KOPT-K1 (cell line): ENCODE results near the gene PTGFRN.

Source experiments
- H3K27ac ChIP-seq: fragments of 200-600 bp; sonication (generic); 2 replicates; pipeline ENCODE4 v1.5.1; 2016; ENCODE audit warnings: antibody characterized with exemption, mild to moderate bottlenecking, low read depth, low read length; ENCODE audit not compliant: poor library complexity, severe bottlenecking
- H3K36me3 ChIP-seq: fragments of 200-600 bp; sonication (generic); 2 replicates; pipeline ENCODE4 v1.5.1; 2017; ENCODE audit warnings: antibody characterized with exemption, mild to moderate bottlenecking, low read length, moderate library complexity; ENCODE audit not compliant: insufficient read depth
- H3K9me3 ChIP-seq: fragments of 200-600 bp; sonication (generic); 2 replicates; pipeline ENCODE4 v1.5.1; 2017; ENCODE audit warnings: antibody characterized with exemption, low read length, mild to moderate bottlenecking; ENCODE audit not compliant: insufficient read depth, poor library complexity, severe bottlenecking

The PTGFRN gene

DNA sequence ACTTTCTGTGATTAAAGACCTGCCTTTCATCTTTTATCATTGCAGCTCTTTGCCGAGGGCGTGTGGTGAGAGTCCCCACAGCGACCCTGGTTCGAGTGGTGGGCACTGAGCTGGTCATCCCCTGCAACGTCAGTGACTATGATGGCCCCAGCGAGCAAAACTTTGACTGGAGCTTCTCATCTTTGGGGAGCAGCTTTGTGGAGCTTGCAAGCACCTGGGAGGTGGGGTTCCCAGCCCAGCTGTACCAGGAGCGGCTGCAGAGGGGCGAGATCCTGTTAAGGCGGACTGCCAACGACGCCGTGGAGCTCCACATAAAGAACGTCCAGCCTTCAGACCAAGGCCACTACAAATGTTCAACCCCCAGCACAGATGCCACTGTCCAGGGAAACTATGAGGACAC lies 32.0 kb downstream of the PTGFRN start:
- no peak overlapping the region for H3K27ac ChIP-seq
- no peaks in the 10 kb centered on the region for H3K9me3 ChIP-seq
- no peaks in the 10 kb centered on the region for H3K36me3 ChIP-seq

DNA sequence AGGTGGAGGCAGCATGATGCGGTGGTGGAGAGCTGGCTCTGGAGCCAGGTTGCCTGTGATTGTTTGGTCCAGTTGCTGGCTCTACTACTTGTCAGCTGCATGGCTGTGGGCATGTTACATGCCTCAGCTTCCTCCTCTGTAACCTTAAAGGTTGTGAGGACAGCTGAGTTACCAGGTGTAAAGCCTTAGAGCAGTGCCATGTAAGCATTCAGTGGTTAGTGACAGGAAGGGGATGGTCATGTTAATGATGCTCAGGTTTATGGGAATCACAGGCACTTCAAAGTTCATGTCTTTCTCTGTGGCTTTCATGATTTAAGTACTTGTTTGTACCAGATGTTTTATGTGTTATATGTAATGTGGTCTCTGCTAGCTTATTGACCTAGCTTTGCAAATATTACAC lies 32.6 kb downstream of the PTGFRN start:
- no peak overlapping the region for H3K27ac ChIP-seq

DNA sequence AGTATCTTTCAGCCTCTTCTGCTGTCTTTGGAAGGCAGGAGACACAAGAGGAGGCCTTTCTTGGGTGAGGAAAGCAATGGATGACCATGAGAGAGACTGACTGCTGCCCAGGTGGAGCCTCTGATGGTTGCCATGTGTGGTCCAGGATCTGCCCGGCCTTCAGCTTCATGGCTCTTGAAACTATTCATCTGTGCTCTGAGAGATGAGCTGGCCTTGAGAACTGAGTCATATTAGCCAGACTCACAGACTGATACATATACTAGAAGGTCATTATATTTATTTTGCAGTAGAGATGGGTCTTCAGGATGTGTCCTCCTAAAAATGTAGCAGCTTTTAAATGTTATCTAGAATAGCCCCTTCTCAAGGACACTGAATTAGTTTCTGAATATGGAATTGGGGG lies 33.7 kb downstream of the PTGFRN start:
- H3K36me3 ChIP-seq, result no peaks in the 10 kb centered on the region
- H3K27ac ChIP-seq, result no peak overlapping the region
- H3K9me3 ChIP-seq, result no peaks in the 10 kb centered on the region

More for the DNA sequence above, 32.6 kb downstream of the PTGFRN start:
- H3K36me3 ChIP-seq, result no peaks in the 10 kb centered on the region
- no peaks in the 10 kb centered on the region for H3K9me3 ChIP-seq

- Histone ChIP-seq H3K36me3 (no peaks in the 10 kb centered on the region), H3K27ac (no peak overlapping the region), H3K9me3 (no peaks in the 10 kb centered on the region)
Observed at GRCh38 chr1:116944613-116945012, 34.9 kb downstream of the PTGFRN start.

- no peaks in the 10 kb centered on the region for H3K36me3 ChIP-seq
Observed at GRCh38 chr1:116945421-116945820, 35.7 kb downstream of the PTGFRN start.

GRCh38 chr1:116945996-116946395 lies 36.3 kb downstream of the PTGFRN start:
- no peaks in the 10 kb centered on the region for H3K36me3 ChIP-seq
- H3K9me3 ChIP-seq, result no peaks in the 10 kb centered on the region
- no peak overlapping the region for H3K27ac ChIP-seq

More at GRCh38 chr1:116945421-116945820, 35.7 kb downstream of the PTGFRN start:
- H3K9me3 ChIP-seq, result no peaks in the 10 kb centered on the region
- no peak overlapping the region for H3K27ac ChIP-seq

DNA sequence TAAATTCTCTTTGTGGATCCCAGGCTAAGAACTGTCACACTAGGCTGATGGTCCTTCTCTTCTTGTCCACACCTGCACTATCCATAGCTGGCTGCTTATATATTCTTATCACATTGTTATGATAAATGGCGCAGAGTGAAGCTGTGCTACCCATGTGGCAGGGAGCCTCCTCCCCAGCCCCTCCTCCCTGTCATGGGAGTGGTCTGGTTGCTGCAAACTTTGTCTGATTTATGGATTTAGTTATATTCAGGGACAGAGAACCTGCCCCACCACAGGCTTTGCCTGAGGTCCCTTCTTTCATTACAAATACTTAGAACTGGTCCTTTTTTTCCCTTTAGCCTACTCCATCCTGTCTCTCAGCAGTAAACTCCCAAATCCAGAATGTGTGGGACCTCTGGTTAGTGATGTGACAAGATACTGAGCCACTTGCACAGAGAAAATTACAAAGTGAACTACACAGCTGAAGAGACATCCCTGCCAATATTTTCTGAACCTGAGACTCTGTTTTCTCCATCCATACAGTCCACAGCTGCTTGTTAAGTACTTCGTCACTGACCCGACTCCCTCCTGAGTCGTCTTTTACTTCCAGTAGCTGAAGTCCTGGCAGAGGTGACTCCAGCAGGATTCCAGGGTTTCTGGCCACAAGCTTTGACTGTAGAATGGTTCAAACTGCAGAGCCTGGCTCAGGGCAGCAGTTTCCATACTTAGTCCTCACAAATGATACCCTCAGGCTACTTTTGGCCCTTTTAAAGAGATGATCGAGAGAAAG lies 37.6 kb downstream of the PTGFRN start:
- H3K27ac ChIP-seq, result no peak overlapping the region
- H3K36me3 ChIP-seq, result no peaks in the 10 kb centered on the region
- H3K9me3 ChIP-seq, result no peaks in the 10 kb centered on the region

DNA sequence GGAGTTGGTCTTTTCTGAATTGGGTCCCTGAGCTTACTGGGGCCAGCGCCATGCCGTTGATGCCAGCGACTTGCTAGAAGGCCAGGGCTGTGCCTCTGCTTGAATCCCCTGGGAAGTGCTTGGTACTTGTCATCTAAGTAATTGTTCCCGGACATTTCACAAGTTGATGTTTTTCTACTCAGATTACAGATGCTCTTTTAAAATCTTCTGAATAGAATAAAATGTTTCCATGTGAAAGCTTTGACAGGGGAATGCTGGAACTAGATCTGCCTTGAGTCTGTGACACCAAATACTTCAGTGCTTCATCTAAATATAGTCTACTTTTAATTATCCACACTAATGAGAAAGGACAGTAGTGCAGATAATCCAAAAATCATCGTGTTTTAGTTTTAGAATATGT lies 38.3 kb downstream of the PTGFRN start:
- Histone ChIP-seq H3K27ac (no peak overlapping the region), H3K36me3 (no peaks in the 10 kb centered on the region), H3K9me3 (no peaks in the 10 kb centered on the region)

DNA sequence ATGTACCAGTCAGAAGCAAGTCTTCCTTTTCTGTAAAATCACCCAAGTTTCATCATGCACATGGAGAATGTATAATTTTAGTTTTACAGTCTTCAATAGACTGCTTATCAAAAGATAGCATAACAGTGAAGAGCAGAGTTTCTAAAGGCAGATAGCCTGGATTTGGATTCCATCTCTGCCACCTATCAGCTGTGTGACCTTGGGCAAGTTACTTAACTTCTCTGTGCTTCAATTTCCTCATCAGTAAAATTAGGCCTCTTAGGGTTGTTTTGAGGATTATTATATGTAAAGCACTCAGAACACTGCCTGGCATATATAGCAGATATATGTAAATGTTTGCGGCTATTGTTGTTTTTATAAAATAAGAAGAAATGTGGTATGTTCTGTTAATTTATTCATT lies 38.9 kb downstream of the PTGFRN start:
- H3K36me3 ChIP-seq, result no peaks in the 10 kb centered on the region

GRCh38 chr1:116949213-116949985 lies 39.7 kb downstream of the PTGFRN start:
- no peak overlapping the region for H3K27ac ChIP-seq
- no peaks in the 10 kb centered on the region for H3K9me3 ChIP-seq
- no peaks in the 10 kb centered on the region for H3K36me3 ChIP-seq

More for the DNA sequence above, 38.9 kb downstream of the PTGFRN start:
- no peak overlapping the region for H3K27ac ChIP-seq
- H3K9me3 ChIP-seq, result no peaks in the 10 kb centered on the region

DNA sequence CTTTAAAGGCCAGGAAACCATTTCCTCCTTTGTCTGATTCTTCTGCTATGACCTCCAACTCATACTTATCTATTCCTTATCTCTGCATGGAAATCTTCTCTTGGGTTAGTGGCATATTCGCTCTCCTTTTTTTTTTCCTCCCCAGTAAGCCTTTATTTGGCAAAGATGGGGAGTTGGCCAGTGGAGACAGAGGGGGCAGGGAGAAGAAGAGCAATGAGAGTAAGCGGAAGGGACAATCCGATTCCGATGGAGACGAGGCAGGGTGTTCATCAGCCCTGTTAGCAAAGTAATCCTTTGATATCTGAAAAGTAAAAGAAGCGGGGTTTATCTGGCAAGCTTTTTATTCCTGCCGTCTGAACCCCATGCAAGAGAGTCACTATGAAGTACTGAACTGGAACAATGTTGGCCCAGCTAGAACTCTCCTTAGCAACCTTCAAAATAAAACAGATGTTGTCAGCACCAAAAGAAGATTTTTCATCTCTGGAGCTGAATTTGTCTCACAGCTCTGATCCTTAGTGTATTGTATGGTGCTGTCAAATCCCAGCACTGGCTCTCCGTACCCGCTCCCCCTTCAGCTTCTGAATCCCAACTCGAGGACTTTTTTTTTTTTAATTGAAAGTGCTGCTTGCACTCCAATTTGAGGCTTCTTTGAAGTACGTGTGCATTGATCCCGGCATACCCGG lies 40.9 kb downstream of the PTGFRN start:
- Histone ChIP-seq H3K36me3 (no peaks in the 10 kb centered on the region), H3K27ac (no peak overlapping the region), H3K9me3 (no peaks in the 10 kb centered on the region)

DNA sequence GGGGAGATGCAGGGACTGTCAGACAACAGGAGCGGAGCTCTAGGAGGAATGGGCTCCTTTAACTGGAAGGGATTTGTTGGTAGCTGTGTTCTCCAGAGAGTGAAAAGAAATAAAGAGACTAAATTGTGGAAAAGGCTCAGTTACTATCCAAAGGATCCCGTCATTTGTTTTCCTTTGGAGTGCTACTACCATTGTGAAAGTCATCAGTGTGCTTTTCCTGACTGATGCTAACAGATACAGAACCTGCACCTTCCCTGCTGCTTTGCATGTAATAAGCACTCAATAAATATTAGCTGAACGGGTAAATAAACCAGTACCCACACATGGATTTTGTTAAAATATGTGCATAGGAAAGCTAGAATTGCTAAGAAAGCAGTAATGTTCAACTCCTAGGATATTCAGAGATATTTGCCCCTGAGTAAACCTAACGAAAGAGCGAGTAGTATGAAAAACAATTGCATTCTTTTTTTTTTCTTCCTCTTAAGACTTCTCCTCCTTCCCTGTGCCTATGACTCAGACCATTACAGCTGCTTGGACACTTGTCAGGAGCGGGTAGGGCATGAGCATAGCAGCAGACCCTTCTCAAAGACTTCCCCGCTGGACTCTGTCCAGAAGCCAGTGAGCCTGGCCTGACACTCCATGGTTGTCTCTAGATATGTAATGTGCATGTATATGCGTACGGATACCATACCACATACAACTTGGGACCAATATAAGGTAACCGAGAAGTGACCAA lies 41.7 kb downstream of the PTGFRN start:
- Histone ChIP-seq H3K36me3 (no peaks in the 10 kb centered on the region), H3K9me3 (no peaks in the 10 kb centered on the region), H3K27ac (no peak overlapping the region)

- H3K36me3 ChIP-seq, result no peaks in the 10 kb centered on the region
- H3K27ac ChIP-seq, result no peak overlapping the region
- H3K9me3 ChIP-seq, result no peaks in the 10 kb centered on the region
Observed at GRCh38 chr1:116952738-116953275, 43.1 kb downstream of the PTGFRN start.

GRCh38 chr1:116954440-116954839 lies 44.7 kb downstream of the PTGFRN start:
- Histone ChIP-seq H3K9me3 (no peaks in the 10 kb centered on the region), H3K36me3 (no peaks in the 10 kb centered on the region), H3K27ac (no peak overlapping the region)
